HUES64 (cell line): Measurements from ENCODE around the gene TERT.

Experiments
- H3K27ac ChIP-seq: 2 replicates; pipeline ENCODE4 v1.7.0; 2013; ENCODE audit warnings: low read depth, low read length, inconsistent platforms
- H3K27me3 ChIP-seq: 2 replicates; pipeline ENCODE4 v1.6.1; 2013; ENCODE audit warnings: mild to moderate bottlenecking, low read length; ENCODE audit not compliant: insufficient read depth
- H3K36me3 ChIP-seq: 2 replicates; pipeline ENCODE4 v1.6.1; 2013; ENCODE audit warnings: mild to moderate bottlenecking, low read length; ENCODE audit not compliant: insufficient read depth
- H3K4me1 ChIP-seq: 2 replicates; pipeline ENCODE4 v1.6.1; 2013; ENCODE audit warnings: mild to moderate bottlenecking, low read length, moderate library complexity; ENCODE audit not compliant: insufficient read depth
- H3K4me3 ChIP-seq: 2 replicates; pipeline ENCODE4 v1.5.1; 2013; ENCODE audit warnings: mild to moderate bottlenecking, low read length, moderate library complexity
- H3K9ac ChIP-seq: 2 replicates; pipeline ENCODE4 v1.6.1; 2013; ENCODE audit warnings: mild to moderate bottlenecking, low read depth, low read length
- H3K9me3 ChIP-seq: 2 replicates; pipeline ENCODE4 v1.6.1; 2013; ENCODE audit warnings: low read depth, low read length; ENCODE audit not compliant: insufficient read depth
- WGBS: fragments of 150-250, 120-280 bp; methylation state at CpG from one replicate; pipeline ENCODE4 v1.1.7; 2013; ENCODE audit warnings: missing lambda C conversion rate; 5-methylcytosine and 5-hydroxymethylcytosine counted together

The TERT gene

DNA sequence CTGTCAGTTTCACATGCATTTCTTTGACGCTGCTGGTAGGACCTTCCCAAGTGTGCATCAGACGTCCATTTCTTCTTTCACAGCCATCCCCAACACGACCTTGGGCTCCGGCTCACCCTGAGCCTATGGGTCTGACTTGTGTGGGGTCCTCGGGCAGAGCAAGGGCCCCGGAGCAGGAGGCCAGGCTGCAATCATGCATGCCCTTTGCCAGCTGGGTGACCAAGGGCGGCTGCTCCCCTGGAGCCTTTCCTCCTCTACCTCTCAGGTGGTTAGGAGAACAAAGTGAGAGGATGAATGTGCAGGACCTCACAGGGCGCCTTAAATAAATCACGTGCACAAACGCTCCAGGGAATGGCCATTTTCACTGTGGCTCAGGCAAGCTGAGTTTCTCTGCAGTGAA lies 33.2 kb downstream of the TERT start:
- Histone ChIP-seq H3K9ac (no peak overlapping the region), H3K27ac (no peak overlapping the region), H3K4me3 (no peak overlapping the region), H3K9me3 (peaks cover 21% of the 10 kb centered on the region), H3K4me1 (no peaks in the 10 kb centered on the region), H3K36me3 (peaks cover 48% of the 10 kb centered on the region), H3K27me3 (no peaks in the 10 kb centered on the region)
- WGBS = 94% methylated on average over 10 of the region's 10 CpGs

DNA sequence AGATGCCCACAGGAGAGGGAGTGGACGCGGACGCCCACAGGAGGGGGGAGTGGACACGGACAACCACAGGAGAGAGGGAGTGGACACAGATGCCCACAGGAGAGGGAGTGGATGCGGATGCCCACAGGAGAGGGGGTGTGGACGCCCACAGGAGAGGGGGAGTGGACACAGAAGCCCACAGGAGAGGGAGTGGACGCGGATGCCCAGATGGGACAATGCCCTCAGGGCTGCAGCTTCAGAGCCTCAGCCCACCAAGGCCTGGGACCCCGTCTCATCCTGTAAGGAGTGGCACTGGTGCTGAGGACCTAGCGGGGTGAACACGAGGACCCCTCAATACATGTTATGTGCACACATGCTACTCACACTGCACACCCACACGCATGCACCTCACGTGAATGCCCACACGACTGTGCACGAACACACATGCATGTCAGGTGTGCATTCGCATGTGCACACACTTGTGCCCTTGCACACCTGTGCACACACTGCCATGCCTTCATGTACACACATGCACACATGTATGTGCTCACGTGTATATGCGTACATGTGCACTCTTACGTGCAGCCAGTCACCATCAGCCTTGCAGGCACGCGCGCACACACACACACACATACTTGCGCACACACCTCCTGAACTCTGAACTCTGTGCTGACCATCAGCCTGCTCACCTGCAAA lies 34.9 kb downstream of the TERT start:
- WGBS = 95% methylated on average over 23 of the region's 23 CpGs
- H3K9me3 ChIP-seq = peaks cover 21% of the 10 kb centered on the region
- peaks cover 39% of the 10 kb centered on the region for H3K36me3 ChIP-seq
- H3K9ac ChIP-seq = no peak overlapping the region
- H3K4me1 ChIP-seq = no peaks in the 10 kb centered on the region
- H3K27me3 ChIP-seq = no peaks in the 10 kb centered on the region
- H3K4me3 ChIP-seq = no peak overlapping the region
- no peak overlapping the region for H3K27ac ChIP-seq

DNA sequence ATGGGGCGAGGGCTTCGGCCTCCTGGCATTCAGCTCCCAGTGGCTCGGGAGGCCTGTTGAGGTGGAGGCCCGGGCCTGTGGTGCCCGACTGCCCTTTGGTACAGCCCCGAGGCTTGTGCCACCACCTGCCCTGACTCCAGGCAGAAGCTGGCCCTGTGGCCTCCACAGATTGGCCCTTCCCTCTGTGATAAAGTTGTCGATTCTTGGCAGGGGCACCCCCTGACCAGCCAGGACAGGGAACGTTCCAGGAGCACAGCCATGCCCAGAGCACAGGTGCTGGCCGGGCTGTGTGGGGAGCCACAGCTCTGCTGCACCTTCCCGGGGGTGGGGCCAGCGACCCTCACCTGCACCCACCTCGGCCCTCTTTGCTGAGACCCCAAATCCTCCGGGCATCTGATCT lies 37.0 kb downstream of the TERT start:
- 94% methylated on average over 13 of the region's 13 CpGs for WGBS
- Histone ChIP-seq H3K9ac (no peak overlapping the region), H3K4me3 (no peak overlapping the region), H3K27ac (no peak overlapping the region), H3K4me1 (no peaks in the 10 kb centered on the region), H3K9me3 (peaks cover 15% of the 10 kb centered on the region), H3K27me3 (no peaks in the 10 kb centered on the region), H3K36me3 (peaks cover 21% of the 10 kb centered on the region)

DNA sequence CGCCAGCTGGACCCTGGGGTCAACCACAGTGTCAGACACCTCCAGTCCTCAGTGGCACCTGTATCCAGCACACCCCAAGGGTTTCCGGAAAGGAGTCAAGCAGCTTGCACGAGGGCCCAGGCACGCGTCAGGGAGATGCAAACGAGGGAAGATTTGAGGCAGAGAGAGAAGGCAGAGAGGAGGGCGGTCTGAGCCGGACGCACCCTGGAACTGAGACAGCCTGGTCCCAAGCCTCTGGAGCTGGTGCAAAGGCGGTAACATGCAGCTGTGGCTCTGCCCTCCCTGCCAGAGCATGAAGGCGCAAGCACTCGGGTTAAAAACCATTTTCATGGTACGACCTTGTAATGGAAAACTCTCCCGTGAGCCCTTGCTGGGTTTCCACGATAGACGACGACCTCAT lies 37.5 kb downstream of the TERT start:
- no peaks in the 10 kb centered on the region for H3K27me3 ChIP-seq
- H3K9me3 ChIP-seq = peaks cover 10% of the 10 kb centered on the region
- WGBS = 91% methylated on average over 17 of the region's 17 CpGs
- H3K9ac ChIP-seq = no peak overlapping the region
- H3K36me3 ChIP-seq = peaks cover 16% of the 10 kb centered on the region
- H3K4me1 ChIP-seq = no peaks in the 10 kb centered on the region
- H3K4me3 ChIP-seq = no peak overlapping the region
- no peak overlapping the region for H3K27ac ChIP-seq

DNA sequence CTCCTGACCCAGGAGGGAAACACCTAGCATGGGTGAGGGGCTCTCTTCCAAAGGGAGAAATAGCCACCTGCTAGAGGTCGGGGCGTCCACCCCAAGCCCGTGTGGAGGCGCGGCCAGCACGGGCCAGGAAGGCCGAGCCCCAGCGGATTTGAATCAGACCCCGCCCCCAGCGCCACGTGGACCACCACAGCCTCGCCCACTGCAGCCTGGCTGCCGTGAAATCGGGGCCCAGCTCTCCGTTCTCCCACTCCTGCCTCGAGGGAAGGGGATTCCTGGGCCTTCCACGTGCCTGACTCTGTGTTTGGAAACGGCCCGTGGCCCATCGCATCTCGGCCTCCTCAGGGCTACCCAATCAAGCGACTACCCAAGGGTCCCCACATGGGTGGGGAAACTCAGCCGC lies 38.1 kb downstream of the TERT start:
- no peak overlapping the region for H3K9ac ChIP-seq
- no peak overlapping the region for H3K4me3 ChIP-seq
- no peak overlapping the region for H3K27ac ChIP-seq
- WGBS = 92% methylated on average over 23 of the region's 23 CpGs
- no peaks in the 10 kb centered on the region for H3K4me1 ChIP-seq
- H3K36me3 ChIP-seq = peaks cover 12% of the 10 kb centered on the region; the same call in 1 of the 2 replicates
- 0 out of 2 replicates have a peak, but pooled peaks cover 4% of the 10 kb centered on the region for H3K9me3 ChIP-seq
- H3K27me3 ChIP-seq = no peaks in the 10 kb centered on the region

DNA sequence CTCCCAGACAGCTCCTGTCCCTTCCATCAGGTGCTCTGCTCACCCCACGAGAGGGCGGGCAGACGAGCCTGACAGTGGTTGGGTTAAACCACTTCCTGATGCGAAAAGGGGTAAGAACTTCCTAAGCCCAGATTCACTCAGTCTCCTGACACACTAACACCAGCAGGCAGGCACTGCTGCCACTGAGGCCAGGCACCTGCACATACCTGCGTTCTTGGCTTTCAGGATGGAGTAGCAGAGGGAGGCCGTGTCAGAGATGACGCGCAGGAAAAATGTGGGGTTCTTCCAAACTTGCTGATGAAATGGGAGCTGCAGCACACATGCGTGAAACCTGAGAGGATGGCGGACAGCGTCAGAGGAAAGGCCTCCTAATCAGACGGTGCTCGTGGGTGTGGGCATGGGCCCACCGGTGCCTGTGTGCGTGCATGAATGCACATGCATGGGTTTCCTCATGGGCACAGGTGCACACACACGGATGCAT lies 39.7 kb downstream of the TERT start:
- Histone ChIP-seq H3K27ac (no peak overlapping the region), H3K4me1 (no peaks in the 10 kb centered on the region), H3K27me3 (no peaks in the 10 kb centered on the region), H3K4me3 (no peak overlapping the region), H3K9ac (no peak overlapping the region), H3K9me3 (no peaks in the 10 kb centered on the region), H3K36me3 (0 out of 2 replicates have a peak, but pooled peaks cover 2% of the 10 kb centered on the region)
- WGBS = 92% methylated on average over 16 of the region's 16 CpGs

DNA sequence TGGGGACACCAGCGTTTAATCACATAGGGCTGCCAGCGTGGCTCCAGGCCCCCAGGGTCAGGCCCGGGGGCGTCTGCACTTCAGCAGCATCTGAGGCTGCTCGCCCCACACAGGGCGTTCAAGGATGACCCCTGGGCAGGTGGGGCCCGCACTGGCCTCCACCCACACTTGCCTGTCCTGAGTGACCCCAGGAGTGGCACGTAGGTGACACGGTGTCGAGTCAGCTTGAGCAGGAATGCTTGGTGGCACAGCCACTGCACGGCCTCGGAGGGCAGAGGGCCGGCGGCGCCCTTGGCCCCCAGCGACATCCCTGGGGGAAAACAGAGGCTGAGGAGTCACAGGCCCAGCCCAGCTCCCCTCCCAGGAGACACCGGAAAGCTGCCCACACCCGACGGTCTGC lies 40.7 kb downstream of the TERT start:
- no peak overlapping the region for H3K4me3 ChIP-seq
- no peaks in the 10 kb centered on the region for H3K27me3 ChIP-seq
- no peaks in the 10 kb centered on the region for H3K36me3 ChIP-seq
- no peaks in the 10 kb centered on the region for H3K9me3 ChIP-seq
- H3K9ac ChIP-seq = no peak overlapping the region
- no peak overlapping the region for H3K27ac ChIP-seq
- H3K4me1 ChIP-seq = no peaks in the 10 kb centered on the region
- WGBS = 94% methylated on average over 19 of the region's 19 CpGs

DNA sequence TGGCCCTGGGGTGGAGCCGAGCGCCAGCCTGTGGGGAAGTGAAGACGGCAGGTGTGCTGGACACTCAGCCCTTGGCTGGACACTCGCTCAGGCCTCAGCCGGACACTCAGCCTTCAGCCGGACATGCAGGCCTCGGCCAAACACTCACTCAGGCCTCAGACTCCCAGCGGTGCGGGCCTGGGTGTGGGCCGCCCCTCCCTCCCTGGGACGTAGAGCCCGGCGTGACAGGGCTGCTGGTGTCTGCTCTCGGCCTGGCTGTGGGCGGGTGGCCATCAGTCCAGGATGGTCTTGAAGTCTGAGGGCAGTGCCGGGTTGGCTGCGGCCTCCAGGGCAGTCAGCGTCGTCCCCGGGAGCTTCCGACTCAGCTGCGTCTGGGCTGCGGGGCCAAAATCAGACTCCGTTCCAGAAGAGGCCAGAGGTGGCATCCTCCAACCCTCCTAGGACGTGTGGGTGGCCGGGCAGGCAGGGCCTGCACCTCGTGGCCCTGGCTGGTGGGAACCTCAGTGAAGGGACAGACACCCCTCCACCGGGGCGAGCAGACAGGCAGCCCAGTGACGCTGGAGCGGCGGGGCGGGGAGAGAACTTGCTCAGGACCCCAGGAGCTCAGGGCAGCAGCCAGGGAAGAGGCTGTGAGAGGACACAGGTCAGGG lies 41.3 kb downstream of the TERT start:
- 96% methylated on average over 33 of the region's 33 CpGs for WGBS
- Histone ChIP-seq H3K27me3 (no peaks in the 10 kb centered on the region), H3K9ac (no peak overlapping the region), H3K27ac (no peak overlapping the region), H3K36me3 (no peaks in the 10 kb centered on the region), H3K4me1 (no peaks in the 10 kb centered on the region), H3K9me3 (no peaks in the 10 kb centered on the region), H3K4me3 (no peak overlapping the region)

DNA sequence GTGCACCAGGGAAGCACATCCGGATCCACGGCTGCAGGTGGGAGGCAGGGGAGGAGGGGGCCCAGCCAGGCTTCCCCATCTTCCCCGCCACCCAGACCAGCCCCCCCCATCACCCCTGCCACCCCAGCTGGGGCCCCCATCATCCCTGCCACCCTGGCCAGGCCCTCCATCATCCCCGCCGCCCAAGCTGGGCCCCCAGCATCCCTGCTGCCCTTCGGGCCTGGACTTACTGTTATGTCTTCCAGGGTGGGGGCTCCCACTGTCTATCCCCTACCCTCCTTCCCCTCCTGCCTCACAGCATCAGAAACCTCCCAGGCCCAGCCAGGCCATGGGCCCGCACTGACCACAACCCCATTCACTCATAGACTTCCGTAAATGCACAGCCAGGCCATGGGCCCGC lies 42.2 kb downstream of the TERT start:
- WGBS = 88% methylated on average over 8 of the region's 9 CpGs
- Histone ChIP-seq H3K4me1 (no peaks in the 10 kb centered on the region), H3K4me3 (no peak overlapping the region), H3K9ac (no peak overlapping the region), H3K27ac (no peak overlapping the region), H3K36me3 (no peaks in the 10 kb centered on the region), H3K9me3 (no peaks in the 10 kb centered on the region), H3K27me3 (no peaks in the 10 kb centered on the region)

DNA sequence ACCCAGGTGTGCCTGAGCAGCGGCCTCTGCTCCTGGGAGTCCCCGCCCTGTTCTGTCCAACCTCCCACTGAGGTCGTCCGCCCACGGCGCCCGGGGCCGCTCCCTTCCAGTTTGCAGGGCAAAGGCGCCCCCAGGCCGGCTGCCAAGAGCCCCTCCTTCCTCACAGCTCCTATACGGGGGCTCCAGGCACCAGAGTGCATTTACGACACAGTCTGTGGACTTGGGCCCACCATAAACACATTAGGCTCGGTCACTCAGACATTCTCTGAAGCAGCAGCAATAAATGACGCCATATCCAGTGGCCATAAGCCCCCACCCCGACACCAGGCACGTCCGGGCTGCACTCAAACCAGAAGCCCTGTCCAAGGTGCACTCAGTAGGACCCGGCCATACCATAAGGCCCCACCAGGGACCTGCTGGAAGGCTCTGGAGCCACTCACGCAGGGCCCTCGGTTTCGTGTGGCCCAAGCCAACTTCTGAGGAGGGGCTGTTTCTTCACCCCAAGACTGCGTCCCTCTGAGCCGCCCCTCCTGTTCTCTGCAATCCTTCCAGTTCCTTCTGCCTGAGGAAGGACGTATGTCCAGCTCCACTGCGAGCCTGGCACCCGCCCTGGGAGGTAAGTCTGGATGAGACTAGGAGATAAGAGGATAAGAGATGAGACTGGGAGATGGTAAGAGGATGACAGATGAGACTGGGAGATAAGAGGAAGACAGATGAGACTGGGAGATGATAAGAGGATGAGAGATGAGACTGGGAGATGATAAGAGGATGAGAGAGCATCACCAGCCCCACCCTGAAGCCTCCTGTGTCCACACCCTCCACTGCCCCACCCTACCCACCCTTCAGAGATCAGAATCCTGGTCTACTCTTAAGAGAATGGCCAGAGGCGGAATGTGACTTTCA lies 42.9 kb downstream of the TERT start:
- 90% methylated on average over 27 of the region's 27 CpGs for WGBS
- H3K4me1 ChIP-seq = no peaks in the 10 kb centered on the region
- H3K9me3 ChIP-seq = no peaks in the 10 kb centered on the region
- no peak overlapping the region for H3K4me3 ChIP-seq
- H3K9ac ChIP-seq = no peak overlapping the region
- H3K27me3 ChIP-seq = no peaks in the 10 kb centered on the region
- H3K27ac ChIP-seq = no peak overlapping the region
- H3K36me3 ChIP-seq = no peaks in the 10 kb centered on the region
